NCI-H1436 (cell line): ENCODE data around the gene PLPP6.
"Not testable (repeated sequence)": the region's sequence is repeated elsewhere in the genome, so short reads cannot be mapped to it uniquely, and the experiment has no call there.

Experiments
- DNase-seq: peaks from one replicate; lab custom pipeline; 2025; lab: John Stamatoyannopoulos, UW

Gene PLPP6

DNA sequence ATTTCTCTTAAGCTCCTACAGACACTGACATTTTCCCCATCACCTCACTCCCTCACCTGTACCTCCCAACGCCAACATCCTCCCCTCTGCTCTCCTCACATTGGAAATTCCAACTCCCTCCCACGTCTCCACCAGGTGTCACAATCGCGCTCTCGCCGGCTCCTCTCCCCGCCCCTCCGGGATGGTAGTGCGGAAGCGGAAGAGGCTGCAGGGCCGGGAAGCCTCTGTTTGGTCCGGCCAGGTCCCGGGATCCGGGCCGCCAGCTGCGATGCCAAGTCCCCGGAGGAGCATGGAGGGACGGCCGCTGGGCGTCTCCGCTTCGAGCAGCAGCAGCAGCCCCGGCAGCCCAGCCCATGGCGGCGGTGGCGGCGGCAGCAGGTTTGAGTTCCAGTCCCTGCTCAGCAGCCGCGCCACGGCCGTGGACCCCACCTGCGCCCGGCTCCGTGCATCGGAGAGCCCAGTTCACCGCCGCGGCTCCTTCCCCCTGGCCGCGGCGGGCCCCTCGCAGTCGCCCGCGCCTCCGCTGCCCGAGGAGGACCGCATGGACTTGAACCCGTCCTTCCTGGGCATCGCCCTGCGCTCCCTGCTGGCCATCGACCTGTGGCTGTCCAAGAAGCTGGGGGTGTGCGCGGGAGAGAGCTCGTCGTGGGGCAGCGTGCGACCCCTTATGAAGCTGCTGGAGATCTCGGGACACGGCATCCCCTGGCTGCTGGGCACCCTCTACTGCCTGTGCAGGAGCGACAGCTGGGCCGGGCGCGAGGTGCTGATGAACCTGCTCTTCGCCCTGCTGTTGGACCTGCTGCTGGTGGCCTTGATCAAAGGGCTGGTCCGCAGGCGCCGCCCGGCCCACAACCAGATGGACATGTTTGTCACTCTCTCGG lies at the start of gene PLPP6:
Gene PLPP6 (plus strand): TSS at position 187 of the 881 bp plus-strand sequence. CDS start 82 bp downstream, at position 269.
- DNase-seq, result peak; percentile 80

DNA sequence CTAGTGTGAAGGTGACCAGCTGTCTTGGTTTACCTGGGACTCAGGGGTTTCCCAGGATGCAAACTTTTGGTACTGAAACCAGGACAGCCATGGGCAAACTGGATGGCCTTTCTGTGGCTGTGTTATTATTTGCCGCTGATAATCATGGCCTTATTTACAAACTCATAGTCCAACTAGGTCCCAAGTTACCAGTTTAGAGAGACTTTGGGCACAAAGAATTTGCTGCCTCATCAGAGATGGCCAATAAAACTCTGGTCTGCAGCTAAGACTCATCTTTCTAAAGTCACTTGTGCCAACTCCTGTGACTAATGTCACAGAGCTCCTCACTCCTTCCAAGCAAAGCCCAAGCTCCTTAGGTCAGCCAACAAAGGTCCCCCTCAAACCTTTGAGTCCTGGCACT lies 47.5 kb upstream of the PLPP6 start:
- no peak for DNase-seq

DNA sequence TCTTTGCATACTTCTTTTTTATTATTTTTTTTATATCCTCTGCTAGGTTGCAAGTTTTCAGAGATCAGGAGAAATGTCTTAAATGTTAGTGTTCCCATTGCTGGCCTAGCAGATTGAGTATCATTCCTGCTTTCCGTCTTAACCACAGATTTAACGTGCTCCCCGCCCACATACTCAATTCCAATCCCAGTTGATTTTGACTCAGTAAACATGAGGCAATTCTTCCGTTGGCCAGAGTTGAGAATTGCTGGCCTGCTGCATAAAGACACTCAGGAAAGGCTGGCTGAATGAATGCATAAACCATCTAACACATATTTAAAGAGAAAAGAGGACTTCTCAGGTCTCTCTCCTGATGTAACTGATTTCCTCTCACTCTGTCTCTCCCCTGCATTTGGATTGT lies 46.8 kb upstream of the PLPP6 start:
- no peak for DNase-seq

GRCh38 chr9:4615778-4616177 lies 46.3 kb upstream of the PLPP6 start:
- no peak for DNase-seq

DNA sequence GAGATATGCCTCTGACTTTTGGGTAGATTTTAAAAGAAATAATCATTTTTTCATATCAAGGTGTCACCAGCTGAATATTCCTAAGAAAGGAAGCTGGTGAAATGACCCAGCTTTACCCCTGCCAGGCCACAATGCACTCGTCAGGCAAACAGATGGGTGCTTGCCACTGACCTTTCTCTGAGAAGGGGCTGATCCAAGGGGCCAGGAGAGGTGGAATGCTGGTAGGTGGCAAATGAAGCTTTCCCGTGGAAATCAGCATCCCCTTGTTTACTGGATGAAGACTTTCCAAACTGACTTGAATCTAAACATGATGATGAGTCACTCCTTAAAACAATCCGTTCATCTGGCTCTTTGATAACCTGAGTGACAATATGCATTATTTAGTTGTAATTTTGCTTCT lies 44.3 kb upstream of the PLPP6 start:
- DNase-seq, result no peak

- no peak for DNase-seq
Measured at GRCh38 chr9:4618700-4619099, 43.4 kb upstream of the PLPP6 start.

- no peak for DNase-seq
Measured at GRCh38 chr9:4620057-4620765, 41.9 kb upstream of the PLPP6 start.

GRCh38 chr9:4620881-4621555 lies 41.1 kb upstream of the PLPP6 start:
- DNase-seq, result no peak

DNA sequence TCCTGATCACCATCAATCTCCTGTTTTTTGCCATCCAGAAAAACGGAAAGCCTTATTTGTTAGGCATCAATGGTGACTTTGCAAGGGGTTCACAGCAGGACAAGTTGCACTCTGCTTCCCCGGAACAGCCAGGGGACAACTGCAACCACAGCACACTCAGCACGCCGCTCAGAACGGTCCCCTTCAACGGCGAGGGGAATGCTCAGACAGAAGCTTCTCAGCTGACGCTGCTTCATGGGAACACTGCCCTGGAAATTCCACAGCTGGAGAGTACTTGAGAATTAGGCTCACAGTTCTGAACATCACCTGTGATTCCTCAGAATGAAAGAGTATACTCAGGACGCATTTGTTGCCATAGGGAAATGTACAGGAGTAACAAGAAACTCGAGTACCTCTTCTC lies 40.1 kb upstream of the PLPP6 start:
- DNase-seq, result no peak

GRCh38 chr9:4630836-4631235 lies 31.3 kb upstream of the PLPP6 start:
- no peak for DNase-seq

DNA sequence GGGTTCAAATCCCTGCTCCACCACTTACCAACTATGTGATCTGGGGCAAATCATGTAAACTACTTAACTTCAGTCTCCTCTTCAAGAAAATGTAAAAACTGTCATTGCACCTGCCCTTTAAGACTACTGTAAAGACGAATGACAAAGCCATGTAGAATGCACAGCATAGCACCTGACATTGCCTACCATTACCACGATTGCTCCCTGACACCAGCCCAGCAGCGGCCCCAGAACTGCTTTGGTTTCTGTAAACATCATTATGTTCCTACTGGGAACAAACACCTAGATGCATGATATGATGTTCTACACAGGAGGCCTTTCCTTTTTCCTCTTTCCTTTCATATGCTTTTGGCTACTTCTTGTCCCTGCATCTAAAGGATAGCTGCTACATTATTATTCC lies 23.1 kb upstream of the PLPP6 start:
- no peak for DNase-seq

- DNase-seq, result no peak
Measured at GRCh38 chr9:4639420-4639819, 22.7 kb upstream of the PLPP6 start.

- DNase-seq, result peak; percentile 37
Measured at GRCh38 chr9:4640027-4640426, 22.1 kb upstream of the PLPP6 start.

- DNase-seq, result no peak
Measured at GRCh38 chr9:4642351-4642750, 19.7 kb upstream of the PLPP6 start.

DNA sequence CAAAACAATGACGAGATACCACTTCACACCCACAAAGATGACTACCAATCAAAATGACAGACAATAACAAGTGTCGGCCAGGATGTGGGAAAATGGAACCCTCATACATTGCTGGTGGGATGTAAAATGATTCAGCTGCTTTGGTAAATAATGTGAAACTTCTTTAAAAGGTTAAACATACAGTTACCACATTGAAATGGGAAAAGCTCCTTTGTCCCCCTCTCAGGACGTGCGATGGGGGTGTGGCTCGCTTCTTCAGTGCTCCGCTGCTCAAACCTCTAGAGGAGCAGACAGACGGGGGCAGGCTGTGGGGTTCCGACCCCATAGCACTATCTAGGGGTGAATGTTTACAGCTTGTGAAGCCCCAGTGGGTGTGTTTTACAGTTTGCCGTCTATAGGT lies 8.0 kb upstream of the PLPP6 start:
- no peak for DNase-seq

DNA sequence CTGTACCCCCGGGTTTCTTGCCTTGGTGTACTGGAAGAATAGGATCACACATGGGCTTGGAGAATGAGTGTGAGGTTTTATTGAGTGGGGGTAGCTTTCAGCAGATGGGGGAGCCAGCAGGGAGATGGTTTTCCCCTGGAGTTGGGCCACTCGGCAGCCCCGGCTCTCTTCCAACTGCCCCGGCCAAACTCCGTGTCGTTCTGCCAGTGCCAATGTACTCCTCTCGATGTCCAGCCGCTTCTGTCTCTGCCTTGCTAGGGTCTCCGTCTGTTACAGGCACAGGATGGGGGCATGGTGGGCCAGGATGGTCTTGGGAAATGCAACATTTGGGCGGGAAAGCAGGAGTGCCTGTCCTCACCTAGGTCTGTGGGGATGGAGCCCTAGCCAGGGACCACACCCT lies 7.6 kb upstream of the PLPP6 start:
- no peak for DNase-seq

GRCh38 chr9:4656196-4656595 lies 5.9 kb upstream of the PLPP6 start:
- not testable (repeated sequence) for DNase-seq

- no peak for DNase-seq
Measured at GRCh38 chr9:4656621-4657020, 5.5 kb upstream of the PLPP6 start.

- no peak for DNase-seq
Measured at GRCh38 chr9:4657426-4658159, 4.5 kb upstream of the PLPP6 start.

DNA sequence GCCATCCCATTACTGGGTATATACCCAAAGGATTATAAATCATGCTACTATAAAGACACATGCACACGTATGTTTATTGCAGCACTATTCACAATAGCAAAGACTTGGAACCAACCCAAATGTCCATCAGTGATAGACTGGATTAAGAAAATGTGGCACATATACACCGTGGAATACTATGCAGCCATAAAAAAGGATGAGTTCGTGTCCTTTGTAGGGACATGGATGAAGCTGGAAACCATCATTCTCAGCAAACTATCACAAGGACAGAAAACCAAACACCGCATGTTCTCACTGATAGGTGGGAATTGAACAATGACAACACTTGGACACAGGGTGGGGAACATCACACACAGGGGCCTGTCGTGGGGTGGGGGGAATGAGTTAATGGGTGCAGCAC lies 1.4 kb upstream of the PLPP6 start:
- not testable (repeated sequence) for DNase-seq

DNA sequence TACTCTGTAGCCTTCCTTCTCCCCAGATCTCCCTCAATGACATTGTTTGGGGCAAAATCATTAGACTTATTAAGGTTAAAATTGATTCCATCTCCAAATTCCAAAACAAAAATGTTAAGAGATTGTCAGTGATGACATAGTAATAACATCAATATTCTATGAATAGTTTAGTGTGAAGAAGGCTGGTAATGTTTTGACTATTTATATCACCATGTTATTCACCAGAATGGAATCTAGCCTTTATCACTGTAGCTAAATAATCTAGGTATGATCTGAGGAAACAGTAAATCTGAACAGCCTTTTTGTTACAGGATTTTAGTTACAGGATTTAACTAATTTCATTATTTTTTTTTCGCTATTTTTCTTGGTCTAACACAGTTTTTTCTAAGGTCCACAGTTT lies 929 bp upstream of the PLPP6 start:
- DNase-seq, result no peak

GRCh38 chr9:4661611-4662010 lies 483 bp upstream of the PLPP6 start:
- DNase-seq, result no peak
